Measurements from ENCODE around the gene CRIP2.

CRIP2 gene

GRCh38 chr14:105455086-105455640, 19.5 kb upstream of the CRIP2 start:
- DNase-seq (ENCODE audit: low read depth): no peak
- no peak for TF ChIP-seq CTCF (conservative IDR thresholded peaks at IDR 0.05; ENCODE audit: low read depth, low read length)
- H3K4me3 ChIP-seq (ENCODE audit: low read depth, low read length): no peak overlapping the region

- H3K4me3 ChIP-seq (ENCODE audit: low read depth, low read length): no peak overlapping the region
- no peak for TF ChIP-seq CTCF (conservative IDR thresholded peaks at IDR 0.05; ENCODE audit: low read depth, low read length)
- DNase-seq (ENCODE audit: low read depth): no peak
Observed at GRCh38 chr14:105455766-105456660, 18.6 kb upstream of the CRIP2 start.

GRCh38 chr14:105456736-105457617, 17.6 kb upstream of the CRIP2 start:
- no peak for TF ChIP-seq CTCF (conservative IDR thresholded peaks at IDR 0.05; ENCODE audit: low read depth, low read length)
- no peak overlapping the region for H3K4me3 ChIP-seq (ENCODE audit: low read depth, low read length)
- no peak for DNase-seq (ENCODE audit: low read depth)

- TF ChIP-seq CTCF (conservative IDR thresholded peaks at IDR 0.05; ENCODE audit: low read depth, low read length): no peak
- no peak for DNase-seq (ENCODE audit: low read depth)
- H3K4me3 ChIP-seq (ENCODE audit: low read depth, low read length): no peak overlapping the region
Observed at GRCh38 chr14:105458010-105458409, 16.6 kb upstream of the CRIP2 start.

- no peak for TF ChIP-seq CTCF (conservative IDR thresholded peaks at IDR 0.05; ENCODE audit: low read depth, low read length)
- H3K4me3 ChIP-seq (ENCODE audit: low read depth, low read length): no peak overlapping the region
- DNase-seq (ENCODE audit: low read depth): no peak
Observed at GRCh38 chr14:105458571-105458970, 16.1 kb upstream of the CRIP2 start.

- DNase-seq (ENCODE audit: low read depth): no peak
- TF ChIP-seq CTCF (conservative IDR thresholded peaks at IDR 0.05; ENCODE audit: low read depth, low read length): no peak
- H3K4me3 ChIP-seq (ENCODE audit: low read depth, low read length): no peak overlapping the region
Observed at GRCh38 chr14:105460116-105460515, 14.5 kb upstream of the CRIP2 start.

Data from choroid plexus epithelial cell (primary cell).